HG03432 (cell line): ENCODE data around the gene GPM6B.
A peak's percentile ranks its signal among the peaks of the same experiment; 100 is the strongest.

ENCODE experiments used
- ATAC-seq: cut with Tn5 transposase; IDR thresholded peaks from one replicate; pipeline ENCODE4 v1.9.1; 2021; ENCODE audit warnings: mild to moderate bottlenecking, moderate library complexity; ENCODE audit not compliant: unreplicated experiment

GPM6B gene

DNA sequence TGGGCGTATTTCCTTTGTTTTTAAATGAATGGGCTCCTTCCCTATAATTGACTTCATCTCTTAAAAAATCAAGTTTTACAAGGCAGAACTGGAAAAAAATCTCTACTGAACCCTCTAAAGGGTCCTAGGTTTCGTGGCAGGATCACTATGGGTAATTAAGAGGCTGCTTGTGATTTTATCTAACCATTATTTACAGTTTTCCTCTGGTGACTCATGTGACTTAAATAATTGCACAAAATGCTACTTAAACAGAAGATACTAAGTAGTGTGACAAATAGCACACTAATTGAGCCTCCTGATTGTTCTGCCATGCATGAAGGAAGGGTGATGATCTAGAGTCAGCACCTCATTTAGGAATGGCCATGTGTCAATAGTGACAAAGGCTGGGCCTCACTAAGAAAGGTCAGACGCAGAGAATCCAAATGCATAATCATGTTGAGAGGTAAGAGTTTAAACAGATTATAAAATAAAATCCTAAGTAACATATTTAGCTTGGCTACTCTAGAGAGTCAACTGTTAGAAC lies 46.8 kb downstream of the GPM6B start:
- no peak for ATAC-seq

GRCh38 chrX:13768939-13769338 lies 48.0 kb downstream of the GPM6B start:
- no peak for ATAC-seq

- ATAC-seq, result no peak
Observed at GRCh38 chrX:13764765-13765164, 52.1 kb downstream of the GPM6B start.

DNA sequence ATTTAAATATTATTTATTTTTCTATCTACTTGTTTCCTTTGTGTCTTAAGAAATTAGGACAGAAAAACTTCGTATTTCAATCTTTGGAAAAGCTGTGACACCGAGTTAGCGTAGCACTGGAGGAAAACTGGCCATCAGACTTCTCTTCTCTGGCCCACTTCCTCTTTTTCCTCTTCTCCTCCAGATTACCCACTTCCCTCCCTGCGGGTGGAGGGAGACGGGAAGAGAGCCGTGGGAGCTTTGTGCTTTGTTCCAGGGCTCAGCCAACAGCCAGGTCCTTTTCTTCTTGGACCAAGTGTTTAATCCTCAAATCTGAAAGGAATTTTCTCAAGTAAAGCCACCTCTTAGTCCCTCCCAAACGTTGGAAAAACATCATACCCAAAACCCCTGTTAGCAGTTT lies 52.6 kb downstream of the GPM6B start:
- no peak for ATAC-seq

DNA sequence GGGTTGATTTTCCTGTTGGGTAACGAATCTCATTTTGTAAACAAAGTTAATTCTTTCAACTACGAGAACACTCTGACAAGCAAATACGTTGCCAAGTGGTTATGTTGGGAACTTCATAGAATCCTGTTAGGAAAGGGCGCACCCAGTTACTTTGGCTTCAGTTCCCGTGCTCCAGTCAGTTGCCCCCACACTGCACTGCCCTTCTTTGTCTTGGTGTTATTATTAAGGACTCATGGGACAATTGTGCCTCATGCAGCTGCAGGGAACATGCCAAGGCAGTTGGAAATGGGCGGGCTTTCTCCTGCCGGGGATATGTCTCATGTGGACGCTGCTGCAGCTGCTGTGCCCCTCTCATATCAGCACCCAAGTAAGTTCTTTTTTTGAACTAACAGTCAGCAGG lies 53.4 kb downstream of the GPM6B start:
- ATAC-seq, result no peak

GRCh38 chrX:13761606-13762414 lies 55.1 kb downstream of the GPM6B start:
- peak; percentile 74 for ATAC-seq

DNA sequence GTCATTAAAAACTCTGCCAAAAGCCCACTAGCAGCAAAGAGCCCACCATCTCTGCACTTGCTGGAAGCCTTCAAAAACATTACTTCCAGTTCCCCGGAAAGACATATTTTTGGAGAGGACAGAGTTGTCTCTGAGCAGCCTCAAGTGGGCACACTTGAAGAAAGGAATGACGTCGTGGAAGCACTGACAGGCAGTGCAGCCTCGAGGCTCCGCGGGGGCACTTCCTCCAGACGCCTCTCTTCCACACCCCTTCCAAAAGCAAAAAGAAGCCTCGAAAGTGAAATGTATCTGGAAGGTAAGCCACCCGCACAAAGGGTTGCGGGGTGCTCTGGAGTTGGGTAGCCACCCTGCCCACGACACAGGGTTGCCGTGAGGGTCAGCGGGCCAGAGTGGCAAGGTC lies 56.5 kb downstream of the GPM6B start:
- no peak for ATAC-seq

DNA sequence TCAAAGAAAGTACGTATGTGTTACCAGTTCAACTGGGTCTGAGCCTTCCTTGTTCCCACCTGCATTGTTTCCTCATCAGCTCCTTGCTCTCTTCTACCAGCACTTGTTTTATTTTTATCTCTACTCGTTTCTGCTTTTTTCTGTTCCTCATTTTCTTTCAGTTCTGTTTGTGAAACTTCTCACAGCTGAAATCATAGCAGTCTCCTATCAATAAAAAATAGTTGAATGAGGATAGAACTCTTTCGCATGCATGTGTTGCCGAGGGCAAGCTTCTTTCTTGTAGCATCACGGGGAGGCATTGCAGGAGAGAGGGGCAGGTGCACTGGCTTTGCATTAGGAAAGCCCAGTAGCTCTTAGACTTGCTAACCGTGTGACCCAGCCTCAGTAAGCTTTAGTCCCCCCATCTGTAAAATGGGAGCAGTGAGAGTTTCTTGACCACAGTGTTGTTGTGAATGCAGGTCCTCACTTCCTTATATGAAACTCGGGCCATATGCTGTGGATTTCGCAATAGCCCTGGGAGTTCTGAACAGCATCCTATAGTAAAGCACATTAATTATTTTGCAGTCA lies 57.7 kb downstream of the GPM6B start:
- peak; percentile 79 for ATAC-seq

DNA sequence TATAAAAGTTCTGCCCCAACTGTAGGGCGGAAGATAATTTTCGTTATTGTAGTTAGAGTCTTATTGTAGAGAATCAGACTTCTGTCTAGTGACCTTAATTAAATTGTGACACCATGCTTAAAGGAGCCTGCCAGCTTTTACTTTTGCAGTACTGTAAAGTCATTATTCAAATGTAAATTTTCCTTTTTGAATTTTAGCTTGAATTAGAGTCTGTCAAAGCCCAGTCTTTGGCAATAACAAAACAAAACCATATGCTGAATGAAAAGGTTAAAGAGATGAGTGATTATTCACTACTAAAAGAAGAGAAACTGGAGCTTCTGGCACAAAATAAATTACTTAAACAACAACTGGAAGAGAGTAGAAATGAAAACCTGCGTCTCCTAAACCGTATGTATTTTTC lies 60.5 kb downstream of the GPM6B start:
- ATAC-seq, result no peak

- ATAC-seq, result no peak
Observed at GRCh38 chrX:13755254-13755653, 61.6 kb downstream of the GPM6B start.

GRCh38 chrX:13754765-13755164 lies 62.1 kb downstream of the GPM6B start:
- no peak for ATAC-seq

- ATAC-seq, result peak; percentile 61
Observed at GRCh38 chrX:13752646-13753045, 64.2 kb downstream of the GPM6B start.

DNA sequence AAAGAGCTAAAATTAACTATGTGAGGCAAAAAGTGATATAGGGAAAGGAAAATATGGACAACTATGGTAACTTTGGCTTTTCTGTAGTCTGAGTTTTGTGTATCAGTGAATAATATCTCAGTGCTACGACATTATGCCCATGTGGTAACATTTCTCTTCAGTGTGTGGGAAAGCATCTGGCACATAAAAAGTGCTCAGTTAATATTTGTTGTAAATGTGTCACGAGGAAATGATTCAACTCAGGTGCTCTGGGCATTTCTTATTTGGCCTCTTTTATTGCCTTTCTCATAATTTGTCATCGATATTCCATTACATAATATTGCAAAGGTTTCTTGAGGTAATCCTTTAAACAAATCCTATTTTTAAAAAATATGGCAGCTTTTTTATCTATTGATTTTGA lies 64.8 kb downstream of the GPM6B start:
- ATAC-seq, result no peak

DNA sequence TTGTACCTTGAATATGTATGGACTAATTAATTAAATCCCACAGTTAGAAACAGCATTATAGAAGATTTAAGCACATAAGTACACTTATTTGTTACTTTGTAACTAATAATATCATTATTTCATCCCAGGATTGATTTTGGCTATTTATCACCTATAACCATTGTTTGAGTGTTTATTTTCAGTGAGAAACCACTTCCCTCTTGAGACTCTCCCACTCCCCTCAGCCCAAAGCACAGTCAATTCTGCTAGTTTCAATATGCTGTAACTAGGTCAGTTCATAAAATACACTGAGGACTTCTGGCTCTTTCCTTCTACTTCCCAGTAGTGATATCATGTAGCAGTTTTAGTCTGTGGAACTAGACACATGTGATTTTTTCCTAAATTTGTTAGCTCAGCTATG lies 66.1 kb downstream of the GPM6B start:
- peak; percentile 57 for ATAC-seq

- ATAC-seq, result peak; percentile 55
Observed at GRCh38 chrX:13750204-13750603, 66.7 kb downstream of the GPM6B start.

DNA sequence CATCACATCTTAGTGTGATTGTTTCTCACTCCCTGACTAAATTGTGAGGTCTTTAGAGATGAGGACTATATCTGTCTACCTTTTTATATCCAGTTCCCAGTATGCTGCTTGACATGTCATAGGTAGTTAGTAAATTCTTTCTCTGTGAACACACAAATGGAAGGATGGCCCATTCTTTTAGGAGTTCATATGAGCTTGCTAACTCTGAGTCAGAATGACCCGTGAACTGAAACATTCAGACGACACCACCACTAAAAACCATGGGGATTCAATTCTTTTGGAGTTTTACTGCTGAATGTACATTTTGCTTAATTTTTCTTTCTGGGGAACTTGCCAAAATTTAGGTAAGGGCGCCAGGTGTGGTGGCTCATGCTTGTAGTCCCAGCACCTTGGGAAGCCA lies 68.4 kb downstream of the GPM6B start:
- ATAC-seq, result no peak

- no peak for ATAC-seq
Observed at GRCh38 chrX:13747836-13748235, 69.1 kb downstream of the GPM6B start.

- ATAC-seq, result peak; percentile 96
Observed at GRCh38 chrX:13742397-13743176, 74.3 kb downstream of the GPM6B start.

DNA sequence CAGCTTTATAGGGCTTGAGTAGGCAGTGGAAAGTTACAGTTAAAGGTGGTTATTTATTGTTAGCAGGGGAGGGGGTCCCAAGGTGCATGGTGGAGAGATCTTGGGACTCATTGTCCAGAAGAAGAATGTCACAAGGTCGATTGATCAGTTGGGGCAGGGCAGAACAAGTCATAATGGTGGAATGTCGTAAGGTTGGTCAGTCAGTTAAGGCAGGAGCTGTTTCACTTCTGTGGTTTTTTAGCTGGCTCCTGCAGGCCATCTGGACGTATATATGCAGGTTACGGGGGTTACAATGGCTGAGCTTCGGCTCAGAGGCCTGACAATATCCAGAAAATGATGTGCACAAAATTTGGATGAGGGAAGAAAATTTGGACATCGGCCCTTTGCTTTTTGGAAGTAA lies 75.2 kb downstream of the GPM6B start:
- ATAC-seq, result no peak

DNA sequence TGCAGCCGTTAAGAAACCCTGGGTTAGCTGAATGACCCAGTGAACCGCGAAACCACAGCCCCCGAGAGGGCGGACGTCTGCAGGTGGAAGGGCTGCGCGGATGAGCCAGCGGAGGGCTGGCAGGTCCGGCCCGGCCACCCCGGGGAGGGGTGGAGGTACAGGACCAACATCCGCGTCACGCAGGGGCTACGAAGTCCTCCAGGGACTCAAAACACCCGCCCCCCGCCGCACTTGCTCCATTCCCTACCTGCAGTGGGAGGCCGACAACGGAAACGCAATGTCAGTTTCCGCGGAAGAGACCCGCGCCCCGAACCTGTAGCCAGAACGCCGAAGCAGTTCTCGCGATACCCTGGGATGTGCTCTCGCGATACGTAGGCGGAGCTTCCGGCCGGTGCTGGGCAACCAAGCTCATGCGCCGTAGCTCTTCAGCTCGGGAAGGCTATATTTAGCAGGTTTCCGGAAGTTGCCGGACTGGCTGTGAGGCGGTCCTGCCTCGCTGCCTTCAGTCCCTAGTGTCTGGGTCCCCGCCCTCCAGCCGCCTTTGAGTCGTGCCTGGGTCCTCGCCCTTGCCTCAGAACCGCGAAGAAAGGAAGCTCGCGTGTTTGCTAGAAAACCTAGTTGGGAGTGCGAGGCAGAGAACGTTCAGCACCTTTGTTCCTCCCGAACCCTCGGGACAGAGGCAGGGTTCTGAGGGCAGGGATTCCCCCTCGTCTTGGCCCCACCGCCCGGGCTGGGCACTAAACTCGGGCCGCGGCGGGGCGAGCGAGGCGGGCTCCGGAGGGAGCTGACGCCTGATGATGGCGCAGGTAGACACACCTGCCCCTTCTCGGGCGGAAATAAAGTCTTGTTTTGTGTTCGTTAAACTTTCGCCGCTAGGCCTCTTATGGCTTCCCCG lies 82.4 kb downstream of the GPM6B start, which contains the start of the genes OFD1 and TRAPPC2:
Gene OFD1 (plus strand): TSS at position 471 of the 895 bp plus-strand sequence. CDS start 324 bp downstream, at position 795.
Gene TRAPPC2 (minus strand): TSS at position 343 of the 895 bp plus-strand sequence. CDS start 14,657 bp downstream, outside the sequence.
- peak; percentile 92 for ATAC-seq
